K562 (cell line): ENCODE data around the gene IL1B.

Experiments used
- FOXA1 ChIP-seq: fragments of 450-650 bp; IDR thresholded peaks from 2 replicates; pipeline ENCODE4 v1.6.1; 2016; ENCODE audit warnings: mild to moderate bottlenecking, borderline replicate concordance
- JUND ChIP-seq, 2 experiments: IDR thresholded peaks; 2 replicates in 1 of 2; 3 replicates in 1 of 2; pipeline ENCODE4 v1.6.1; 2011; ENCODE audit warnings: borderline replicate concordance in 2 of 2, low read depth in 2 of 2, low read length in 2 of 2, improper control_type of control experiment in 1 of 2, missing biosample characterization in 1 of 2, missing genetic modification characterization in 1 of 2, missing genetic modification reagents in 1 of 2
- POLR2A ChIP-seq: fragments of 450-650 bp; conservative IDR thresholded peaks from 2 replicates; pipeline ENCODE4 v1.6.1; 2016
- RAD21 ChIP-seq, 2 experiments: fragments of 250-450 bp in 1 of 2; fragments of 450-650 bp in 1 of 2; sonication (Bioruptor Pico) in 1 of 2; formaldehyde crosslinking in 1 of 2; IDR thresholded peaks in 1 of 2; conservative IDR thresholded peaks in 1 of 2; 2 replicates each; pipeline versions ENCODE4 v1.4.0 to v1.8.0; 2020 to 2022; ENCODE audit warnings: mild to moderate bottlenecking in 2 of 2, moderate library complexity in 1 of 2
- ZBTB33 ChIP-seq: sonication (generic); formaldehyde crosslinking; IDR thresholded peaks from 2 replicates; pipeline ENCODE4 v1.8.1; 2023; ENCODE audit warnings: mild to moderate bottlenecking, missing genetic modification reagents
- ZNF639 ChIP-seq, 2 experiments: fragments of 200-800 bp in 1 of 2; sonication (Bioruptor generic) in 1 of 2; sonication (generic) in 1 of 2; formaldehyde crosslinking in 1 of 2; IDR thresholded peaks in 1 of 2; conservative IDR thresholded peaks in 1 of 2; 2 replicates each; pipeline versions ENCODE4 v1.5.0 to v1.6.1; 2016 to 2020; ENCODE audit warnings: missing compliant biosample characterization in 1 of 2, missing genetic modification characterization in 1 of 2, missing genetic modification reagents in 1 of 2

- TF ChIP-seq ZBTB33 (no peak), JUND (IDR thresholded peaks at IDR 0.05; ENCODE audit: borderline replicate concordance, low read depth, low read length) (no peak), JUND (tag; IDR thresholded peaks at IDR 0.05; ENCODE audit: borderline replicate concordance, low read depth, low read length) (no peak), RAD21 (CRISPR knock-in tag; conservative IDR thresholded peaks at IDR 0.05 in 1 of 2, IDR thresholded peaks at IDR 0.05 in 1 of 2) (no peak), POLR2A (no peak), ZNF639 (CRISPR knock-in tag; conservative IDR thresholded peaks at IDR 0.05 in 1 of 2, IDR thresholded peaks at IDR 0.05 in 1 of 2) (no peak), FOXA1 (no peak)
Observed at GRCh38 chr2:112807233-112807807, 29.3 kb downstream of the IL1B start.
